Measurements from ENCODE around the gene COQ8B.

Gene COQ8B

DNA sequence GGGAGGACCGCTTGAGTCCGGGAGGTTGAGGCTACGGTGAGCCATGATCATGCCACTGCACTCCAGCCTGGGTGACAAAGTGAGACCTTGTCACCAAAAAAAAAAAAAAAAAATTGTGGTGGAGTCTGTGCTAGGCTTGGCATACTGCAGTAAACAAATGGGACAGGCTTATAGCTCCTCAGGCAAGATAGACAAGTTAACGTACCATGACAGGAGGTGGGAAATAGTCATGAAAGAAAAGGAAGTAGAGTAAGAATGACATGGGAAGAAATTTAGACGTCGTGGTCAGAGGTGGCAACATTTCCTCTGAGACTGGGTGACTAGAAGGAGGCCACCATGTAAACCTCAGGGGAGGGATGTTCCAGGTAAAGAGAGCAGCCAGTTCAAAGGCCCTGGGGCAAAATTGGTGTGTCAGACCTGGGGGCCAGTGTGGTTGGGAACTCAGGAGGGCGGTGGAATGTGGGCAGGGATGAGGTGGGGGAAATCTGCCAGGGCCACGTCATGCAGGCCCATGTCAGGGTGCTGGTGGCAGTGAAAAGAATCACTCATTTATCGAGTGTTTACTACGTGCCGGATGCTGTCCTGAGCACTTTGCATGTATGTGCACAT lies 39.9 kb upstream of the COQ8B start:
- DNase-seq (ENCODE audit: low read depth) = no peak
- no peak overlapping the region for H3K4me3 ChIP-seq (ENCODE audit: low read length)
- TF ChIP-seq CTCF (conservative IDR thresholded peaks at IDR 0.05; ENCODE audit: low read depth, low read length) = no peak

GRCh38 chr19:40755791-40756190 lies 39.1 kb upstream of the COQ8B start:
- TF ChIP-seq CTCF (conservative IDR thresholded peaks at IDR 0.05; ENCODE audit: low read depth, low read length) = no peak
- DNase-seq (ENCODE audit: low read depth) = no peak
- no peak overlapping the region for H3K4me3 ChIP-seq (ENCODE audit: low read length)

GRCh38 chr19:40755248-40755624 lies 38.5 kb upstream of the COQ8B start:
- DNase-seq (ENCODE audit: low read depth) = no peak
- H3K4me3 ChIP-seq (ENCODE audit: low read length) = no peak overlapping the region
- TF ChIP-seq CTCF (conservative IDR thresholded peaks at IDR 0.05; ENCODE audit: low read depth, low read length) = no peak

DNA sequence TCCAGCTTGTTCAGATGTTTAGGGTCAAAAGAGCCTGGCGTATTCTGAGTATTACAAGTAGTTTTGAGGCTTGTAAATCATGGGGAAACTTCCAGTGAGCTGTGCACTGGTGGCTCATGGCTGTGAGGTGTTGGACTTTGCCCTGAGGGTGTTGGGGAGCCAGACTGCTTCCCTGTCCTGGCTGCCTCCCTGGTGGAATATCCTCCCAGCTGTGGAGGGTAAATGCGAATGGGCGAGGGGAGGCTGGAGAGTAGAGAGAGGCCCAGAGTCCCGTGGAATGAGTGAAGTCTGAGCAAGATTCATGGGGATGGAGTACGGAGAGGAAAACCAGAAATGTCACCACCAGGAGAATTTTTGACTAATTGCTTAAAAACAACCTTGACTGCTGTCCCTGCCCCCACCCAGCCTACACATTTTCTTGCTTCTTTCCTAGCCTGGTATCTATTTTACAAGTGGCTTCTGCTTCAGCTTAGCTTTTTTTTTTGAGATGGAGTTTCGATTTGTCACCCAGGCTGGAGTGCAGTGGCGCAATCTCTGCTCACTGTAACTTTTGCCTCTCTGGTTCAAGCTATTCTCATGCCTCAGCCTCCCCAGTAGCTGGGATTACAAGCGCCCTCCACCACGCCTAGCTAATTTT lies 38.0 kb upstream of the COQ8B start:
- TF ChIP-seq CTCF (conservative IDR thresholded peaks at IDR 0.05; ENCODE audit: low read depth, low read length) = no peak
- DNase-seq (ENCODE audit: low read depth) = no peak
- H3K4me3 ChIP-seq (ENCODE audit: low read length) = no peak overlapping the region

DNA sequence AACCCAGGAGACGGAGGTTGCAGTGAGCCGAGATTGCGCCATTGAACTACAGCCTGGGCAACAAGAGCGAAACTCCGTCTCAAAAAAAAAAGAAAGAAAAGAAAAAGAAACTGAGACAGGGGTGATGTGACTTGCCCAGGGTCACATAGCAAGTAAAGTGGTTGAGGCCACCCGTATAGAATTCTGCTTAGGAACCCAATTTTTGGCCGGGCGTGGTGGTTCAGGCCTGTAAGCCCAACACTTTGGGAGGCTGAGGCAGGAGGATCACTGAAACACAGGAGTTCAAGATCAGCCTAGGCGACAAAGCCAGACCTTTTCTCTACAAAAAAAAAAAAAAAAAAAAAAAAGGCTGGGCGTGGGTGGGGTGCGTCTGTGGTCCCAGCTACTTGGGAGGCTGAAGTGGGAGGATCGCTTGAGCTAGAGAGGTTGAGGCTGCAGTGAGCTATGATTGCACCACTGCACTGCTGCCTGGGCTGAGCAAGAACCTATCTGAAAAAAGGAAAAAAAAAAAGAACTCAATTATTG lies 35.6 kb upstream of the COQ8B start:
- no peak for DNase-seq (ENCODE audit: low read depth)
- TF ChIP-seq CTCF (conservative IDR thresholded peaks at IDR 0.05; ENCODE audit: low read depth, low read length) = no peak
- H3K4me3 ChIP-seq (ENCODE audit: low read length) = peak overlapping the region; percentile 92

- peak within 1 kb of the TSS; percentile 92 for H3K4me3 ChIP-seq (ENCODE audit: low read length)
- DNase-seq (ENCODE audit: low read depth) = peak; percentile 89
- no peak for TF ChIP-seq CTCF (conservative IDR thresholded peaks at IDR 0.05; ENCODE audit: low read depth, low read length)
These were observed 34.3 kb upstream of the COQ8B start, which contains the start of gene SNRPA for GRCh38 chr19:40750874-40751537. TSS of gene SNRPA (plus strand) at chr19:40751203. CDS start at chr19:40751409, 206 bp downstream.

Data from retinal pigment epithelial cell (primary cell).